Measurements from ENCODE around the gene ABHD17B. TPM values are rescaled to one million over a fixed set of nuclear protein-coding genes. Genes with fewer than 3 reads are reported as not detected.
A peak's percentile ranks its signal among the peaks of the same experiment; 100 is the strongest.

ABHD17B gene
- total RNA-seq, 3 donors from 2014 or later, result 21.2 to 34.7 (median 23.7) TPM

DNA sequence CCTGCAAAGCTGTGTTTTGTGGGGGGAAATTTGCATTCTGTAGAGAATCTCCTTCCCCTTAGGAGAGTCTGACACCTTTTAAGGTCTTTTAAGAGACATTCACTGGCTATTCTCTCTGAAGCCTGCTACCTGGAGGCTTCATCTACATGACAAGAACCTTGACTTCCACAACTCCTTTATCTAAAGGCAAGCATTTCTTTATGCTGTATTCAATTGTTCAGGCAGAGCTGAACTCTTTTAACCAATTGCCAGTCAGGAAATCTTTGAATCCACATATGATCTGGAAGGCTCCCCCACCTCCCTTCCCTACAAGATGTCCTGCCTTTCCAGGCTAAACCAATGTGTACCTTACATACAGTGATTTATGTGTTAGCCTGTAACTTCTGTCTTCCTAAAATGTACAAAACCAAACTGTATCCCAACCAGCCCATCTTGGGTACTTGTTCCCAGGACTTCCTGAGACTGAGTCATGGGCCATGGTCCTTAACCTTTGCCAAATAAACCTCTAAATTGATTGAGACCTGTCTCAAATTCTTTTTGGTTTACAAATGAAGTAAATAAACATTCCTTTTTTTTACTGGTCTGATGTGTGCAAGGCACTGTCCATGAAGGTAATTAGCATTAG lies 10.3 kb upstream of the ABHD17B start:
- Histone ChIP-seq H3K4me1 (ENCODE audit: low read depth) (peaks cover 9% of the 10 kb centered on the region), H3K36me3 (ENCODE audit: low read depth) (no peaks in the 10 kb centered on the region), H3K4me3 (no peak overlapping the region), H3K9me3 (no peaks in the 10 kb centered on the region)
- ATAC-seq, result no peak
- no peak for DNase-seq
- TF ChIP-seq, protein P1, sequence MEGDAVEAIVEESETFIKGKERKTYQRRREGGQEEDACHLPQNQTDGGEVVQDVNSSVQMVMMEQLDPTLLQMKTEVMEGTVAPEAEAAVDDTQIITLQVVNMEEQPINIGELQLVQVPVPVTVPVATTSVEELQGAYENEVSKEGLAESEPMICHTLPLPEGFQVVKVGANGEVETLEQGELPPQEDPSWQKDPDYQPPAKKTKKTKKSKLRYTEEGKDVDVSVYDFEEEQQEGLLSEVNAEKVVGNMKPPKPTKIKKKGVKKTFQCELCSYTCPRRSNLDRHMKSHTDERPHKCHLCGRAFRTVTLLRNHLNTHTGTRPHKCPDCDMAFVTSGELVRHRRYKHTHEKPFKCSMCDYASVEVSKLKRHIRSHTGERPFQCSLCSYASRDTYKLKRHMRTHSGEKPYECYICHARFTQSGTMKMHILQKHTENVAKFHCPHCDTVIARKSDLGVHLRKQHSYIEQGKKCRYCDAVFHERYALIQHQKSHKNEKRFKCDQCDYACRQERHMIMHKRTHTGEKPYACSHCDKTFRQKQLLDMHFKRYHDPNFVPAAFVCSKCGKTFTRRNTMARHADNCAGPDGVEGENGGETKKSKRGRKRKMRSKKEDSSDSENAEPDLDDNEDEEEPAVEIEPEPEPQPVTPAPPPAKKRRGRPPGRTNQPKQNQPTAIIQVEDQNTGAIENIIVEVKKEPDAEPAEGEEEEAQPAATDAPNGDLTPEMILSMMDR (IDR thresholded peaks at IDR 0.05), result no peak
- intact Hi-C loops (cut with DNase I, micrococcal nuclease), result no loop called here

DNA sequence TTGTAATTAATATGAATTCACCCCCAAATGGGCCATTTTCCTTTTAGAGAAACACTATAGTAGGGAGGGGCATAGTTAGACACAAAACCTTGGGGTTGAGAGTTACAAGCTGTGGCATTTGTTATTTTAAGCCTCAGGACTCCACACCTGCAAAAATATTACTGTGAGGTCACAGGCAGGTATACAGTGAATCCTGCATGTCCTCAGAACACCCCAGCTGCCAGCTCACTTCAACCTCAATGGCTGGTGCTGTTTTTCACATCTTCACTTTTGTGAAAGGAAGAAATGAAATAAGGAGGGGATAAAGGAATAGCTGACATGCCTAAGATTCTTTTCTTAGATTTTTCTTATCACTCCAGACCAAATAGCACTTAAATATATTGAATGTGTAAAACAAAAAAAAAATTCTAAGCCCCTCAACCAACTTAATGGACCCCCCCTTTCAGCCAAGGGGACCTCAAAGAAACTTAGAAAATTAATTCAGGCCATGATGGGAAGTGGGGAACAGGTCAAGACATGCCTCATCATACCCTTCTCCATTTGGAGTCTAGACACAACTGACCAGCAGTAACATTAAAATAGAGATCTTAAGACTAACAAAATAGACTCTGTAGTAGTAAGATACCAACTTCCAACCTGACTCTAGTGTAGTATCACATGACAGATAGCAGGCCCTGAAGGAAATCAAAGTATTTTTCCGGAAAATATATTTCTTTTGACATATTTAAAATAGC lies 9.6 kb upstream of the ABHD17B start:
- H3K4me1 ChIP-seq (ENCODE audit: low read depth), result peaks cover 9% of the 10 kb centered on the region
- TF ChIP-seq, protein P1 (IDR thresholded peaks at IDR 0.05), result no peak
- H3K36me3 ChIP-seq (ENCODE audit: low read depth), result no peaks in the 10 kb centered on the region
- no peak for DNase-seq
- no peaks in the 10 kb centered on the region for H3K9me3 ChIP-seq
- H3K4me3 ChIP-seq, result no peak overlapping the region
- intact Hi-C loops (cut with DNase I, micrococcal nuclease), result no loop called here
- no peak for ATAC-seq

DNA sequence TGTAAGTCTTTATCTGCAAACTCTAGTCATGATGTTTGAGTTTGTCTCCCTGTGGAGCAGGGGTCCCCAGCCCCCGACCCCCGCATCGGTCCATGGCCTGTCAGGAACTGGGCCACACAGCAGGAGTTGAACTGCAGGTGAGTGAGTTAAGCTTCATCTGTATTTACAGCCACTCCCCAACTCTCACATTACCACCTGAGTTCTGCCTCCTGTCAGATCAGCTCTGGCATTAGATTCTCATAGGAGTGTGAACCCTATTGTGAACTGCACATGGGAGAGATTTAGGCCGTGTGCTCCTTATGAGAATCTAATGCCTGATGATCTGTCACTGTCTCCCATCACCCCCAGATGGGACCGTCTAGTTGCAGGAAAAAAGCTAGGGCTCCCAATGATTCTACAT lies 7.4 kb upstream of the ABHD17B start:
- ATAC-seq (no peak), DNase-seq (no peak)
- no peaks in the 10 kb centered on the region for H3K36me3 ChIP-seq (ENCODE audit: low read depth)
- intact Hi-C loops (cut with DNase I, micrococcal nuclease), result no loop called here
- H3K4me1 ChIP-seq (ENCODE audit: low read depth), result peaks cover 9% of the 10 kb centered on the region
- H3K4me3 ChIP-seq, result no peak overlapping the region
- no peaks in the 10 kb centered on the region for H3K9me3 ChIP-seq
- TF ChIP-seq, protein P1 (IDR thresholded peaks at IDR 0.05), result no peak

DNA sequence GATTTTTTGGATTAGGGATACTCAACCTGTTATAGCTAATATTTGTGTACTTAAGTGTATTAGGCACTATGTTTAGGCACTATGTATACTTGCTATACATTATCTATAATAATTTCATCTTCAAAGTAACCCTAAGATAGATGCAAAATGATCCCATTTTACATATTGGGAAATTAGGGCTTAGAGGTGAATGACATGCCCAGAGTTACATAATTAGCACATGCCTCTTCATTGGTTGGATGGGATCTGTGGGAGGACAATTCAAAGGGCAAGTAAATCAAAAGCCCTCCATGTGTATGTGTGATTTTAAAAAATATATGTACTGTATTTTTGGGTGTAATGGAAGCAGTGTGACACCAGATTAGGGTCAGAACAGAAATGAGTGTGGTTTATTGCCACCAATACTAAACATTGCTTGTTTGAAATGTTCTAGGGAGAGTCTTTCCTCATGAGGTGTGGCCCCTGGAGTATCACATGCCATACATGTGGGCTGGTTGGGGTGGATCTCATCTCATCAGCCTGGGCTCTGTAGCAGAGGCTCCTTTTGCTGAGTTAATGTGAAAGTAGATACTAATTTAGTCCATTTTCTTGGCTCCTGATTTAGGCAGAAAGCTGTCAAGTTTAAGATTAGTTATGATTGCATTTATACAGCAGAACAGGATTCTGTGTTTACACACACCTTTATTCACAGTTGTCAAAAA lies 6.0 kb upstream of the ABHD17B start:
- peaks cover 21% of the 10 kb centered on the region for H3K4me1 ChIP-seq (ENCODE audit: low read depth)
- ATAC-seq (peak; percentile 98), DNase-seq (peak in 1 of 3 donors; percentile 60)
- no peaks in the 10 kb centered on the region for H3K9me3 ChIP-seq
- H3K4me3 ChIP-seq, result no peak overlapping the region
- TF ChIP-seq, protein P1 (IDR thresholded peaks at IDR 0.05), result no peak
- intact Hi-C loops (cut with DNase I, micrococcal nuclease), result no loop called here
- H3K36me3 ChIP-seq (ENCODE audit: low read depth), result no peaks in the 10 kb centered on the region

DNA sequence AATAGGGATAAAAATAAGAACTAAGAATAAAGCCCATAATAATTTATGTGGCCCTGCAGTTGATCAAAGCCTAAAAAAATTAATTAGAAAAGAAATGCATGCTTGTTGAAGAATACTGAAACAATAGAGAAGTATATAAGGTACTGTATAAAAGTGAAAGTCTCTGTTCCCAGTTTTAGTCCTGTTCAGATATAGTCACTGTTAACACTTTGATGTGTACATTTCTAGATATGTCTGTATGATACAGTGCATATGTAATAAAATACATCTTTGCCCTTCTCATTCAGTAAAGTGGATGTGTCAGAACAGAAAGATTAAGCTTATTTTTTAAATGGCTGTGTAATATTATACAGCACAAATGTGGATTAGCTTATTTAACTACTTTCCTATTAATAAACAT lies 4.5 kb upstream of the ABHD17B start:
- no peaks in the 10 kb centered on the region for H3K36me3 ChIP-seq (ENCODE audit: low read depth)
- no peak overlapping the region for H3K4me3 ChIP-seq
- ATAC-seq, result no peak
- no peak for DNase-seq
- H3K9me3 ChIP-seq, result no peaks in the 10 kb centered on the region
- TF ChIP-seq, protein P1 (IDR thresholded peaks at IDR 0.05), result no peak
- intact Hi-C loops (cut with DNase I, micrococcal nuclease), result no loop called here
- H3K4me1 ChIP-seq (ENCODE audit: low read depth), result peaks cover 21% of the 10 kb centered on the region
